ENCODE measurements around the gene ITFG2. TPM values are rescaled to one million over a fixed set of nuclear protein-coding genes. Genes with fewer than 3 reads are reported as not detected.
"Not testable (repeated sequence)": the region's sequence is repeated elsewhere in the genome, so short reads cannot be mapped to it uniquely, and the experiment has no call there.

Gene ITFG2
- total RNA-seq, 2 experiments from 2014 or later = 25.4 to 25.8 TPM

GRCh38 chr12:2857576-2857975, 45.1 kb downstream of the ITFG2 start:
- TF ChIP-seq CTCF (IDR thresholded peaks at IDR 0.05) = no peak
- ChIA-PET POLR2A (interaction anchor here (1.0 to 3.3 kb wide), 5 partner anchors 9 to 24 kb away, joined by 3 to 10 read pairs (median 3); partner anchors contain the start of genes FOXM1 and RHNO1), CTCF (interaction anchor here (2.2 kb wide), 2 partner anchors 12 to 87 kb away, joined by 6 to 8 read pairs; no protein-coding TSS in a partner anchor)
- intact Hi-C loops (cut with micrococcal nuclease) = loop anchor here (10.0 kb wide), 1 partner anchor 187 kb away; no protein-coding TSS in a partner anchor
- DNase-seq (no peak), ATAC-seq (no peak)
- Mint-ChIP-seq H3K4me3 (no peak overlapping the region), H3K27me3 (no peaks in the 10 kb centered on the region), H3K4me1 (ENCODE audit: low read depth) (no peaks in the 10 kb centered on the region), H3K27ac (no peak overlapping the region), H3K36me3 (ENCODE audit: low read depth) (peaks cover 26% of the 10 kb centered on the region), H3K9me3 (no peaks in the 10 kb centered on the region)

GRCh38 chr12:2858334-2858733, 45.9 kb downstream of the ITFG2 start:
- DNase-seq (no peak), ATAC-seq (no peak)
- peaks cover 32% of the 10 kb centered on the region for H3K36me3 Mint-ChIP-seq (ENCODE audit: low read depth)
- intact Hi-C loops (cut with micrococcal nuclease) = loop anchor here (10.0 kb wide), 1 partner anchor 186 kb away; no protein-coding TSS in a partner anchor
- no peaks in the 10 kb centered on the region for H3K9me3 Mint-ChIP-seq
- POLR2A ChIA-PET = interaction anchor here (0.8 to 3.3 kb wide), 6 partner anchors 9 to 37 kb away, joined by 3 to 10 read pairs (median 4); partner anchors contain the start of genes FOXM1 and RHNO1
- H3K4me3 Mint-ChIP-seq = no peak overlapping the region
- no peak overlapping the region for H3K27ac Mint-ChIP-seq
- CTCF ChIA-PET = interaction anchor here (2.2 kb wide), 1 partner anchor 12 kb away, joined by 6 read pairs; no protein-coding TSS in a partner anchor
- no peaks in the 10 kb centered on the region for H3K4me1 Mint-ChIP-seq (ENCODE audit: low read depth)
- H3K27me3 Mint-ChIP-seq = no peaks in the 10 kb centered on the region
- TF ChIP-seq CTCF (IDR thresholded peaks at IDR 0.05) = no peak

GRCh38 chr12:2858944-2859421, 46.5 kb downstream of the ITFG2 start:
- no peak for TF ChIP-seq CTCF (IDR thresholded peaks at IDR 0.05)
- intact Hi-C loops (cut with micrococcal nuclease) = loop anchor here (10.0 kb wide), 1 partner anchor 186 kb away; no protein-coding TSS in a partner anchor
- H3K27ac Mint-ChIP-seq = no peak overlapping the region
- ChIA-PET CTCF (no interaction called here), POLR2A (interaction anchor here (1.0 to 3.3 kb wide), 3 partner anchors 9 to 19 kb away, joined by 4 to 10 read pairs (median 5); partner anchors contain the start of genes FOXM1 and RHNO1)
- no peak overlapping the region for H3K4me3 Mint-ChIP-seq
- no peaks in the 10 kb centered on the region for H3K9me3 Mint-ChIP-seq
- ATAC-seq (no peak), DNase-seq (no peak)
- H3K36me3 Mint-ChIP-seq (ENCODE audit: low read depth) = peaks cover 34% of the 10 kb centered on the region
- H3K27me3 Mint-ChIP-seq = no peaks in the 10 kb centered on the region
- no peaks in the 10 kb centered on the region for H3K4me1 Mint-ChIP-seq (ENCODE audit: low read depth)

GRCh38 chr12:2860170-2860569, 47.7 kb downstream of the ITFG2 start:
- H3K27ac Mint-ChIP-seq = no peak overlapping the region
- POLR2A ChIA-PET = interaction anchor here (3.3 kb wide), 1 partner anchor 17 kb away, joined by 10 read pairs; the partner anchor contains the start of genes FOXM1 and RHNO1
- no peak overlapping the region for H3K4me3 Mint-ChIP-seq
- intact Hi-C loops (cut with micrococcal nuclease) = no loop called here
- H3K9me3 Mint-ChIP-seq = no peaks in the 10 kb centered on the region
- CTCF ChIA-PET = interaction anchor here (0.7 kb wide), 1 partner anchor 15 kb away, joined by 3 read pairs; no protein-coding TSS in a partner anchor
- TF ChIP-seq CTCF (IDR thresholded peaks at IDR 0.05) = no peak
- H3K27me3 Mint-ChIP-seq = no peaks in the 10 kb centered on the region
- ATAC-seq = no peak
- H3K4me1 Mint-ChIP-seq (ENCODE audit: low read depth) = no peaks in the 10 kb centered on the region
- no peak for DNase-seq
- peaks cover 43% of the 10 kb centered on the region for H3K36me3 Mint-ChIP-seq (ENCODE audit: low read depth)

- H3K27me3 Mint-ChIP-seq = no peaks in the 10 kb centered on the region
- intact Hi-C loops (cut with micrococcal nuclease) = no loop called here
These were observed 50.4 kb downstream of the ITFG2 start for GRCh38 chr12:2862876-2863275.

GRCh38 chr12:2863402-2863801, 50.9 kb downstream of the ITFG2 start:
- POLR2A ChIA-PET = interaction anchor here (1.5 kb wide), 2 partner anchors 14 to 42 kb away, joined by 3 to 10 read pairs; partner anchors contain the start of genes FOXM1 and RHNO1

More at GRCh38 chr12:2862876-2863275, 50.4 kb downstream of the ITFG2 start:
- Mint-ChIP-seq H3K4me3 (no peak overlapping the region), H3K4me1 (ENCODE audit: low read depth) (no peaks in the 10 kb centered on the region), H3K9me3 (no peaks in the 10 kb centered on the region), H3K27ac (no peak overlapping the region), H3K36me3 (ENCODE audit: low read depth) (peaks cover 60% of the 10 kb centered on the region)
- ChIA-PET CTCF (interaction anchor here (2.7 kb wide), 1 partner anchor 9 kb away, joined by 13 read pairs; no protein-coding TSS in a partner anchor), POLR2A (interaction anchor here (1.0 kb wide), 1 partner anchor 14 kb away, joined by 8 read pairs; the partner anchor contains the start of genes FOXM1 and RHNO1)
- DNase-seq (no peak), ATAC-seq (no peak)
- TF ChIP-seq CTCF (IDR thresholded peaks at IDR 0.05) = no peak

More at GRCh38 chr12:2863402-2863801, 50.9 kb downstream of the ITFG2 start:
- H3K9me3 Mint-ChIP-seq; intact Hi-C loops (cut with micrococcal nuclease); H3K4me1 Mint-ChIP-seq (ENCODE audit: low read depth); ATAC-seq; H3K4me3 Mint-ChIP-seq; H3K27me3 Mint-ChIP-seq; DNase-seq; H3K27ac Mint-ChIP-seq: not testable (repeated sequence)
- CTCF ChIA-PET = interaction anchor here (1.1 to 2.7 kb wide), 3 partner anchors 9 to 171 kb away, joined by 3 to 13 read pairs (median 4); no protein-coding TSS in a partner anchor
- H3K36me3 Mint-ChIP-seq (ENCODE audit: low read depth) = peaks cover 62% of the 10 kb centered on the region
